GM12872 (cell line): ENCODE data around the gene CTBS.
A peak's percentile ranks its signal among the peaks of the same experiment; 100 is the strongest.

Experiments
- TF ChIP-seq, protein P1 (sequence below): IDR thresholded peaks from 3 replicates; pipeline ENCODE4 v1.5.1; 2011; ENCODE audit warnings: low read depth, mild to moderate bottlenecking, low read length, moderate library complexity; ENCODE audit not compliant: insufficient read depth

The CTBS gene, protein sequence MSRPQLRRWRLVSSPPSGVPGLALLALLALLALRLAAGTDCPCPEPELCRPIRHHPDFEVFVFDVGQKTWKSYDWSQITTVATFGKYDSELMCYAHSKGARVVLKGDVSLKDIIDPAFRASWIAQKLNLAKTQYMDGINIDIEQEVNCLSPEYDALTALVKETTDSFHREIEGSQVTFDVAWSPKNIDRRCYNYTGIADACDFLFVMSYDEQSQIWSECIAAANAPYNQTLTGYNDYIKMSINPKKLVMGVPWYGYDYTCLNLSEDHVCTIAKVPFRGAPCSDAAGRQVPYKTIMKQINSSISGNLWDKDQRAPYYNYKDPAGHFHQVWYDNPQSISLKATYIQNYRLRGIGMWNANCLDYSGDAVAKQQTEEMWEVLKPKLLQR

DNA sequence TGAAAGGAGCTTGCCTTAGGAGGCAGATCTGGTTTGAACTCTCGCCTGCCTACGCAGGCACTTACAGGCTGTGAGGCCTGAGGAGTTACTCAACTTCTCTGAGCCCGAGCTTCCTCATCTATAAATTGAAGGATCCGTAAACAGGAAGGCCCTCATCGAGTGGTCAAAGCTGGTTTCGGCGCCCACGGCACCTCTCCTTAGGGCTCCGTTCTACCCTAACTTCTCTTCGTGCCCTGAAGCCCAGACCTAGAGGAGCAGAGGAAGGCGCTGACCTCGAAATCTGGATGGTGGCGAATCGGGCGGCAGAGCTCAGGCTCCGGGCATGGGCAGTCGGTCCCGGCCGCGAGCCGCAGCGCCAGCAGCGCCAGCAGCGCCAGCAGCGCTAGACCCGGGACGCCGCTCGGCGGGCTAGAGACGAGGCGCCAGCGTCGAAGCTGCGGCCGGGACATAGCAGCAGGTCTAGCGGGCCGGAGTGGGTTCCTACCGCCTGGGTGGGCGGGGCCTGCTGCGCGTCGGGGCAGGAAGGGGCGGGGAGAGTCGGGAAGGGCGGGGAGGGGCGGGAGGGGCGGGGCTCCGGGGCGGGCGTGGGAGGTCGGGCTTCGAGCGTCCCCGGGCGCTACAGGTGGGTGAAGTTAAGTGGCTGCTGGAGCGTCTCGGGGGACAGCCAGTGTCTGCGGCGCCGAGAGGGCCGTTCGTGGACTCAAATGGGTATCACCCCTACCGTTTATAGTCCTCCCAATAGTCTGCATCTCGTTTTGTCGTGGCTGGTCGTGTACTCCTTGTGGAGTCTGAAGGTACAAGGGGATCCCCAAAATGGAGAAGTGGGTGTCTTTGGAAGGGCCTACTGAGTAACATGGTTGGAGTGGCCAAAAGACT is at the start of gene CTBS:
Gene CTBS, minus strand, starts transcription at position 474 of the 876 bp plus-strand sequence. Its CDS starts 25 bp downstream, at position 449.
- TF ChIP-seq, protein P1, sequence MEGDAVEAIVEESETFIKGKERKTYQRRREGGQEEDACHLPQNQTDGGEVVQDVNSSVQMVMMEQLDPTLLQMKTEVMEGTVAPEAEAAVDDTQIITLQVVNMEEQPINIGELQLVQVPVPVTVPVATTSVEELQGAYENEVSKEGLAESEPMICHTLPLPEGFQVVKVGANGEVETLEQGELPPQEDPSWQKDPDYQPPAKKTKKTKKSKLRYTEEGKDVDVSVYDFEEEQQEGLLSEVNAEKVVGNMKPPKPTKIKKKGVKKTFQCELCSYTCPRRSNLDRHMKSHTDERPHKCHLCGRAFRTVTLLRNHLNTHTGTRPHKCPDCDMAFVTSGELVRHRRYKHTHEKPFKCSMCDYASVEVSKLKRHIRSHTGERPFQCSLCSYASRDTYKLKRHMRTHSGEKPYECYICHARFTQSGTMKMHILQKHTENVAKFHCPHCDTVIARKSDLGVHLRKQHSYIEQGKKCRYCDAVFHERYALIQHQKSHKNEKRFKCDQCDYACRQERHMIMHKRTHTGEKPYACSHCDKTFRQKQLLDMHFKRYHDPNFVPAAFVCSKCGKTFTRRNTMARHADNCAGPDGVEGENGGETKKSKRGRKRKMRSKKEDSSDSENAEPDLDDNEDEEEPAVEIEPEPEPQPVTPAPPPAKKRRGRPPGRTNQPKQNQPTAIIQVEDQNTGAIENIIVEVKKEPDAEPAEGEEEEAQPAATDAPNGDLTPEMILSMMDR = no peak

DNA sequence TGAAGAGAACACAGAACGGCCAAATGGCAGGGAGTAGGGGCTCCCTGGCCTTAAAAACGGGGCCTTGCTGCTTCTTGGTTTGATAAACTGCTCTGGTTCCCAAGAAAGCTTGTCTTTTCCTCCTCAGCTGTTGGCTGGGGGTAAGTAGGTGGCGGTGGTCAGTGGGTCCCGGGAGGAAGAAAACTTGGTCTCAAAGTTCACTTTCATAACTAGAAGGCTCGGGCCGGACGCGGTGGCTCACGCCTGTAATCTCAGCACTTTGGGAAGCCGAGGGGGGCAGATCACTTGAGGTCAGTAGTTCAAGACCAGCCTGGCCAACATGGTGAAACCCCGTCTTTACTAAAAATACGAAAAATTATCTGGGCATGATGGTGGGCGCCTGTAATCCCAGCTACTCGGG is 47.3 kb upstream of the CTBS start:
- TF ChIP-seq, protein P1 = no peak

DNA sequence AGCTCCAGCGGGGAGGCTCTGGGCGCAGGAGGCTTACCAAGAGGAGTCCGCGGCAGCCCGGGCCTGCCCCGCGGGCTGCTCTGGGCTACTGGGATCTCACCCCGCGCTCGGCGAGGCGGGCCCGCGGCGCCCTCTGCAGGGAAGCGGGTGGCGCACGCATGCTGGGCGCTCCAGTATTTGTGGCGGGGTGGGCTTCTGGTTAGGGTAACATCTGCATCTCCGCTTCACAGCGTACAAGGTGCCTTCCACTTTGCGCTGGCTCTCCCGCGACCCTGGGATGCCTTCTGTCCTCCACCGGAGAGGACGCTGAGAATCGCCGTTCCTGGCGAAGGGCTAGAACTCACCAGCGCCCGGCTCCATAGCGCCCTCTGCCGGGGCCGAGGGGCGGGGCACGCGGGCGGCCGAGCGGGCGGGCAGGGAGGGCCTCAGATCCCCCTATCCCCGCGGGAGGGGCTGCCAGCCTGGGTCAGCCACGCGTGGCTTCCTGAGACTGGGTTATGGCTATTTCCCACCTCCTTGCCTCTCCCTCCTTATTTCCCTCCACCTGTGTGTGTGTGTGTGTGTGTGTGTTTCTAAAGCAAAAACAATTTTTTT is 46.6 kb upstream of the CTBS start:
- TF ChIP-seq, protein P1 = peak; percentile 84

DNA sequence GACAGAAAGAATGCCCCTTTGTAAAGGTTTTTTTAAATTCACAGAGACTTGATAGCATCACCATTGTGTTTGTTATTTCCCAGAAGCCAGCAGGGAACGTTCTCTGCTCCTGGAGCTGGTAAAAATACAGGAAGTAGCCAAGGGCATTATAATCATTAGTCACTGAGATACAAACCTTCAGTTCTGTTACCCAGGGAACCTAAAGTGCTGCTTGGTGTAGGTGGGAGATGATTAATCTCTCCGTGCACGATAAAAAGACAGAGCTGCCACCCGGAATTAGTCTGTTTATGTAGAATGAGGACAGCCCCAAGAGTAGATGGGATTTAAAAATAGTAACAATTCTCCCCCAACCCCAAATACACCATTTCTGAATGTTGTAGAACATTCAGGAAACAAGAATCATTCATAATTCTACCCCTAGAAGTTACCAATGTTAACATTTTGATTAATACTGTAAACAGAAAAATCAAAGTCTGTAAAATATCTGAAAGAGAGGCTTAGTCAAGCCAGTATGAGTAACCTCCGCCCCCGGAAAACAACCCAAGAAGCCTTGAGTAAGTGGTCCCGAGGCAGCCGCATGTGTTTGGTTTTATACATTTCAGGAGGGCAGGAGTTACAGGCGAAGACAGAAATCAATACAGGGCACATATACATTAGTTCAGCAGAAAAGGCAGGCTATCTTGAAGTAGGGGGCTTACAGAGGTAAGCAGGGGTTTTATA is 45.3 kb upstream of the CTBS start:
- TF ChIP-seq, protein P1 = no peak

DNA sequence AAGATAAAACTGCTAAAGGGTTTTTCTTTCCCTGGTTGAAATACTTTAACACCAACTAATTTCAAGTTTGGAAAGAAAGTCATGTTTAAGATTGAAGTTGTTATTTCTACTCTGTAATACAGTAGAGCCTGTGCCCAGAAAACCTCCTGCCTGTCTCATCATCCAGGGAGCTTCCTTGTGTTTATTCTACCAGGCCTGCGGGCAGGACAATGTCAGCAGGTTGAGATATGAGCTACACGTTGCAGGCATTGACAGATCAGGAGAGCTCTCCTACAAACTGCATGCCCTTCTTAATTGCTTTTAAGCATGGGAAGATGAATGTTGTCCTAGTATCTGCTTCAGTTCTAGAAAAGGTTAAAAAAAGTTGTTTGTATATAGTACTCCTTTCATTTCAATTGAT is 43.1 kb upstream of the CTBS start:
- TF ChIP-seq, protein P1 = no peak

DNA sequence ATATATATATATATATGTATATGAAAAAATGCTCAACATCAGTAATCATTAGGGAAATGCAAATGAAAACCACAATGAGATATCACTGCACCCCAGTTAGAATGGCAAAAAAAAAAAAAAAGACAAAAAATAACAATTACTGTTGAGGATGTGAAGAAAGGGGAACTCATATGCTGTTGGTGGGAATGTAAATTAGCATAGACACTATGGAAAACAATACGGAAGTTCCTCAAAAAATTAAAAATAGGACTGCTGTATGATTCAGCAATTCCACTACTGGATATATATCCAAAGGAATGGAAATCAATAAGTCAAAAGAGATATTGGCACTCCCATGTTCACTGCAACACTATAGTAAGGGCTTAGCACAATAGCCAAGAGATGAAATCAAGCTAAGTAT is 41.5 kb upstream of the CTBS start:
- TF ChIP-seq, protein P1 = no peak
